Femur (tissue), 1 donor: ENCODE results near the gene SC5D.

Source experiments
- DNase-seq: peaks from one replicate; pipeline ENCODE4 v3.0.0-alpha.2; 2017

The SC5D gene

GRCh38 chr11:121330614-121331435 lies 38.3 kb downstream of the SC5D start:
- DNase-seq: no peak

GRCh38 chr11:121334973-121335710 lies 42.6 kb downstream of the SC5D start:
- no peak for DNase-seq

- DNase-seq: no peak
Measured at GRCh38 chr11:121336279-121336937, 43.8 kb downstream of the SC5D start.

- no peak for DNase-seq
Measured at GRCh38 chr11:121337078-121337477, 44.5 kb downstream of the SC5D start.

- no peak for DNase-seq
Measured at GRCh38 chr11:121337740-121338272, 45.2 kb downstream of the SC5D start.

GRCh38 chr11:121338536-121338935 lies 46.0 kb downstream of the SC5D start:
- no peak for DNase-seq

GRCh38 chr11:121340032-121340580 lies 47.5 kb downstream of the SC5D start:
- no peak for DNase-seq

- no peak for DNase-seq
Measured at GRCh38 chr11:121341609-121342008, 49.0 kb downstream of the SC5D start.

- no peak for DNase-seq
Measured at GRCh38 chr11:121344824-121345223, 52.3 kb downstream of the SC5D start.

- DNase-seq: no peak
Measured at GRCh38 chr11:121347094-121347493, 54.5 kb downstream of the SC5D start.

- DNase-seq: peak; percentile 27
Measured at GRCh38 chr11:121347813-121348212, 55.2 kb downstream of the SC5D start.

- DNase-seq: no peak
Measured at GRCh38 chr11:121348220-121348875, 55.8 kb downstream of the SC5D start.

GRCh38 chr11:121349790-121350189 lies 57.2 kb downstream of the SC5D start:
- no peak for DNase-seq

GRCh38 chr11:121350314-121351082 lies 57.9 kb downstream of the SC5D start:
- no peak for DNase-seq

- peak; percentile 56 for DNase-seq
Measured at GRCh38 chr11:121351083-121351630, 58.6 kb downstream of the SC5D start.

GRCh38 chr11:121352251-121352891 lies 59.8 kb downstream of the SC5D start:
- peak; percentile 60 for DNase-seq

GRCh38 chr11:121354192-121354591 lies 61.6 kb downstream of the SC5D start:
- no peak for DNase-seq

GRCh38 chr11:121356357-121356756 lies 63.8 kb downstream of the SC5D start:
- no peak for DNase-seq
